Measurements from ENCODE around the gene PSMD8. TPM values are rescaled to one million over a fixed set of nuclear protein-coding genes. Genes with fewer than 3 reads are reported as not detected.

Gene PSMD8
- total RNA-seq, 1 donor = 223 TPM

DNA sequence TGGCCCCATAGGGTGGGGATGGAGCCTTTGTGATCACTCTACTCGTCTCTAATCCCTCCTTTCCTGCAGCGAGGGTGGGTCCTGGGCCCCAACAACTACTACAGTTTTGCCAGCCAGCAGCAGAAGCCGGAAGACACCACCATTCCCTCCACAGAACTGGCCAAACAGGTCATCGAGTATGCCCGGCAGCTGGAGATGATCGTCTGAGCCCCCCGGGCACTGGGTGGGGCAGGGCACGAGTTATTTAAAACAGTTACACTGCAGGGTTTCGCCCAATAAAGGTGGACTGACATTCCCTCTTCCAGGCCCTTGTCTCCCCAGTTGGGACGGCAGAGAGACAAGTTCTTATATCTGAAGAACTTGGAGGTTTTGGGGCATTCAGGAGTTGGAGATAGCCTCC, 8.8 kb downstream of the PSMD8 start:
- no peak for DNase-seq (ENCODE audit: low read depth)
- no peak overlapping the region for H3K4me3 ChIP-seq (ENCODE audit: low read depth, low read length)
- TF ChIP-seq, protein P1, sequence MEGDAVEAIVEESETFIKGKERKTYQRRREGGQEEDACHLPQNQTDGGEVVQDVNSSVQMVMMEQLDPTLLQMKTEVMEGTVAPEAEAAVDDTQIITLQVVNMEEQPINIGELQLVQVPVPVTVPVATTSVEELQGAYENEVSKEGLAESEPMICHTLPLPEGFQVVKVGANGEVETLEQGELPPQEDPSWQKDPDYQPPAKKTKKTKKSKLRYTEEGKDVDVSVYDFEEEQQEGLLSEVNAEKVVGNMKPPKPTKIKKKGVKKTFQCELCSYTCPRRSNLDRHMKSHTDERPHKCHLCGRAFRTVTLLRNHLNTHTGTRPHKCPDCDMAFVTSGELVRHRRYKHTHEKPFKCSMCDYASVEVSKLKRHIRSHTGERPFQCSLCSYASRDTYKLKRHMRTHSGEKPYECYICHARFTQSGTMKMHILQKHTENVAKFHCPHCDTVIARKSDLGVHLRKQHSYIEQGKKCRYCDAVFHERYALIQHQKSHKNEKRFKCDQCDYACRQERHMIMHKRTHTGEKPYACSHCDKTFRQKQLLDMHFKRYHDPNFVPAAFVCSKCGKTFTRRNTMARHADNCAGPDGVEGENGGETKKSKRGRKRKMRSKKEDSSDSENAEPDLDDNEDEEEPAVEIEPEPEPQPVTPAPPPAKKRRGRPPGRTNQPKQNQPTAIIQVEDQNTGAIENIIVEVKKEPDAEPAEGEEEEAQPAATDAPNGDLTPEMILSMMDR (IDR thresholded peaks at IDR 0.05; ENCODE audit: insufficient read depth, low read length) = no peak

DNA sequence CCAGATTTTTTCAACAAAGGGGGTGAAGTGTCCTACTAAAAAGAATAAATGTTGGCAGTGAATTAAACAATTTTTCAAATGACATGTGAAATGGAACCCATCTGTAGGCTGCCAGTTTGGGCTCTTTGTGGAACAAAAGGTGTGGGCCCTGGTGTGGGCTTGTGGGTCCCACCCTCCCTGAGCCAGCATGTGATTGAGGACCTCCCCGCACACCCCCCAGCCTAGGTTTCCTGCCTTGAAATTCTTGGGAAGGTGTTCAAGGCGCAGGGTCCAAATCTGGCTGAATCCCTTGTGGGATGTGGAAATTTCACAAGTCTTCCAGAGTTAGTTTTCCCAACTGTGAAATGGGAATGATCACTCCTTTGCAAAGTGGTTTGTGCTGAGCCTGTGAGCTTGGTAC, 9.4 kb downstream of the PSMD8 start:
- H3K4me3 ChIP-seq (ENCODE audit: low read depth, low read length) = no peak overlapping the region
- DNase-seq (ENCODE audit: low read depth) = no peak
- TF ChIP-seq, protein P1 (IDR thresholded peaks at IDR 0.05; ENCODE audit: insufficient read depth, low read length) = no peak

DNA sequence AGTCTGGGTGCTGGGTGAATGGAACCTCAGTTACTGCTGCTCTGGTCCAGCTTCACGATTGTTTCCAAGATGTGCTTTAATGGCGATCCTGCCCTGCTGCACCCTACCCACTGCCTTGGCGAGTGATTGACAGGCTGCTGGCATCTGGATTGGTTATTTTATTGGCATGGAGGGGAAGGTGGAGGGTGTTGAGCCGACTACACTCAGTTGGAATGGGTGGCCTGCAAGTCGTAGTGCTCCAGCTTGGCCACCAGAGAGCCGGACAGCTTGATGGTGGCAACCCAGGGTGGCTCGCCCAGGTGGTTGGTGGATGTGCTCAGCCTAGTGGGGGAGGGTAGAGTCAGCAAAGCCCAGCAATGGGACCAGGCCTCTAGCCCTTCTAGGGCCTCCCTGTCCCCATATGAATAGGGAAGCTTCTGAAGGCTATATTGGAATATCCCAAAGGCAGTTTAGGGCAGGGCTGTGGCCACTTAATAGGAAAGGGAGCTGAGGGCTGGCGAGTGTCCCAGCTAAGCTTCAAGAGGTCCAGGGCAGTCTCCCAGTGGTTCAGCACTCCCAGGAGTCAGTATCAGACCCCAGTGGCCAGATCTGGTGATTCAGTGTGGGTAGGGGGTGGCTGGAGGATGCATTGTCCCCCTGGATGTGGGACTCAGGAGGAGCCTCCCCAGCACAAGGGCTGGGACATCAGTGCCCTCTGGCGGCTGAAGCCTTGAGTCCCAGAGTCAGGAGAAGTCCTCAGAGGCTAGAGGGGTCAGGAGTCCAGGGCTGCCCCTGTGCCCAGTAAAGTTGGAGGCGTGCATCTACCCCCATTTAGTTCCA, 10.0 kb downstream of the PSMD8 start:
- no peak for DNase-seq (ENCODE audit: low read depth)
- TF ChIP-seq, protein P1 (IDR thresholded peaks at IDR 0.05; ENCODE audit: insufficient read depth, low read length) = peak; percentile 34
- H3K4me3 ChIP-seq (ENCODE audit: low read depth, low read length) = no peak overlapping the region

DNA sequence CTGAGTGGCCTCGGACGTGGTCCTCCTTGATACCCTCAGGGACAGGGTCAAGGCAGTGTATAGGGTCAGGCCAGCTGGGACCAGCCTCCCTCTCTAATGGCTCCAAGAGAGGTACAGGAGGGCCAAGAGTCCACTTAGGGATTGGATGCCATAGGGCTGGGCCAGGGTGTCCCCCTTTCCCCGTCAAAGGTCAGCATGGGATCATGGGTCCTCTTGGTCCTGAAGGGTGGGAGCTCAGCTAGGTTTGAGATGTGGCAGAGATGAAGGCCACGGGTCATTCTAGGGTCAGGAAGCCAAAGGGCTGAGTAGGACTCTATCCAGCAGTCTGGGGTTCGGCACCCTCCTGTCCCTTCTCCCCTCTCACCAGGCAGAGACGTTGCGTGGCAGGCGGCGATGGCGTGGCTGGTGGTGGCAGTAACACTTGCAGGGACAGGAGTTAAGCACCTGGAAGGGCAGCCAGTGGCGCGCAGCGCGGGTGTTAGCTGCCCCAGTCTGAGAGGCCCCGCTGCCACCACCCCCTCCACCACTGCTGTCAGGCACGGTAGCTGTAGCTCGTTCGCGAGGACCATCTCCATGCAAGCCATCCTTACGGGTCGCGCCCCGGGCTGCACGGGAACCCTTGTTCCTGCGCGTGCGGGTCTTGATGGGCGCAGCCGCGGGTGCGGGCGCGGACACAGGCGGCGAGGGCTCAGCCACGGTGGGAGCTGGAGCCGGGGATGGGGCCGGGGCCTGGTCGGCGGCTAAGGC, 10.9 kb downstream of the PSMD8 start:
- TF ChIP-seq, protein P1 (IDR thresholded peaks at IDR 0.05; ENCODE audit: insufficient read depth, low read length) = no peak
- DNase-seq (ENCODE audit: low read depth) = no peak
- H3K4me3 ChIP-seq (ENCODE audit: low read depth, low read length) = no peak overlapping the region

DNA sequence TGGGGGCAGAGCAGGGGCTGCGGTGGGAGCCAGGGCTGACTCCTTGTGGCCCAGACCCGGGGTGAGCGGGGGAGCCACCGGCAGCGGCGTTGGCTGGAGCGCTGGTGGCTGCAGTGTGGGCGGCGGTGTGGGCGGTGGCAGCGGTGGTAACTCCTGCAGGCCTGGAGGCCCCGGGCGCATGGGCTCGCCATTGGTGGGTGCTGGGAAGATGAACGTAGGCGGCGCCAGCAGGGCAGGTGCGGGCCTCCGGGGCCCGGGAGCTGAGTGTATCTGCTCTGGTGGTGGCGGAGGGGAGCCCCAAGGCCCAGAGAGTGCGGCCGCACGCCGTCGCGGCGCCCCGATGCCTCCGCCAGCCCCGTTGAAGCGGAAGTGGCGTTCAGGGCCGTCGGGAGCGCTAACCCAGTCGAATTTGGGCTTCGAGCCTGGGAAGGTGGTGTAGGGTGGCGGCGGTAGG, 11.5 kb downstream of the PSMD8 start:
- TF ChIP-seq, protein P1 (IDR thresholded peaks at IDR 0.05; ENCODE audit: insufficient read depth, low read length) = no peak
- DNase-seq (ENCODE audit: low read depth) = no peak
- H3K4me3 ChIP-seq (ENCODE audit: low read depth, low read length) = no peak overlapping the region

DNA sequence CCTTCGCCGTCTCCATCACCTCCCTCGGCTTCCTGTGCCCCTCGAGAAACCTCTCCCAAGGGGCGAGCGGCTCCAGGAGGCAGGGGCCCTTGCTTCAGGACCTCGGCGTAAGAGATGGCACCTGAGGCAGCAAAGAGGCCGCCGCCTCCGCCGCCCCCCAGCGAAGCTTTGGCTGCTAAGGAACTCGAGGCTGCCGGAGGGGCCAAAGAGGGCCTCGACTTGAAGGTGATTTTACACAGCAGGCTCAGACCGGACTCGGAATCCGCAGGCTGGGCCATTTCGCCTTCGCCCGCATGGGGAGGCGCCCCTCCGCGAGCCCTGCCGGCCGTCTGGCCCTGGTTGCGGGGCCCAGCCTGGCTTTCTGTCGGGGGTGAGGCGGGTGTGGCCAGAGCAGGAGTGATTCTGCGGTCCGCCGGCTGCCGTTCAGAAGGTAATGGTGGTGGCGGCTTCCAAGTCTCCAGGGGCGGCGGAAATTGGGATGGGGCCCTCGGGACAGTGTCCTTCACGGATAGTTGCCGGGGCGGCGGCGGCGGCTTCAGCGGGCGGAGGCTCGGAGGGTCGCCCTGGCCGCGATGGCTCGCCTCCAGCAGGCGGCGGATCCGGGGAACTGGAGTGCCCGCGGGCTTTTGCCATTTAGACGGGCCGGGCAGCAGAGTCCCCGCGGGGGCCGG, 12.1 kb downstream of the PSMD8 start:
- no peak for DNase-seq (ENCODE audit: low read depth)
- TF ChIP-seq, protein P1 (IDR thresholded peaks at IDR 0.05; ENCODE audit: insufficient read depth, low read length) = no peak
- no peak overlapping the region for H3K4me3 ChIP-seq (ENCODE audit: low read depth, low read length)

Measured in fibroblast of the aortic adventitia (primary cell).